DND-41 (cell line): ENCODE results near the gene SRRM2.

ENCODE experiments used
- ATAC-seq: fragments of 200-7000 bp; cut with Tn5 transposase; 3 replicates; pipeline ENCODE4 v1.9.1; 2021; ENCODE audit warnings: low read depth; ENCODE audit not compliant: insufficient read depth
- DNase-seq: peaks from one replicate; pipeline ENCODE4 v3.0.0-alpha.2; 2020
- H2AFZ ChIP-seq: 2 replicates; pipeline ENCODE4 v1.6.0; 2012; ENCODE audit warnings: low read depth, low read length
- H3K27ac ChIP-seq: 2 replicates; pipeline ENCODE4 v1.5.1; 2012; ENCODE audit warnings: low read length, inconsistent platforms
- H3K27me3 ChIP-seq: fragments of 200-600 bp; sonication (generic); 2 replicates; pipeline ENCODE4 v1.6.0; 2012; ENCODE audit warnings: low read length, mild to moderate bottlenecking, inconsistent platforms; ENCODE audit not compliant: insufficient read depth, poor library complexity
- H3K36me3 ChIP-seq: 2 replicates; pipeline ENCODE4 v1.5.1; 2012; ENCODE audit warnings: low read length, inconsistent platforms; ENCODE audit not compliant: insufficient read depth
- H3K4me1 ChIP-seq: 2 replicates; pipeline ENCODE4 v1.5.1; 2012; ENCODE audit warnings: mild to moderate bottlenecking, low read length; ENCODE audit not compliant: insufficient read depth
- H3K4me2 ChIP-seq: 2 replicates; pipeline ENCODE4 v1.6.0; 2012; ENCODE audit warnings: mild to moderate bottlenecking, moderate library complexity, low read length, inconsistent platforms; ENCODE audit not compliant: insufficient read depth
- H3K4me3 ChIP-seq, 2 experiments: fragments of 200-600 bp in 1 of 2; shearing (Covaris generic) in 1 of 2; 2 replicates each; pipeline ENCODE4 v1.5.1; 2012 to 2016; ENCODE audit warnings: inconsistent platforms in 2 of 2, low read length in 2 of 2, mild to moderate bottlenecking in 2 of 2, low read depth in 1 of 2, moderate library complexity in 1 of 2
- H3K79me2 ChIP-seq: 2 replicates; pipeline ENCODE4 v1.6.0; 2012; ENCODE audit warnings: low read length, inconsistent platforms; ENCODE audit not compliant: insufficient read depth
- H3K9ac ChIP-seq: 2 replicates; pipeline ENCODE4 v1.6.0; 2012; ENCODE audit warnings: low read depth, mild to moderate bottlenecking, inconsistent platforms, low read length, moderate library complexity
- H3K9me3 ChIP-seq: 2 replicates; pipeline ENCODE4 v1.5.1; 2012; ENCODE audit warnings: low read length, moderate library complexity, mild to moderate bottlenecking, inconsistent platforms; ENCODE audit not compliant: insufficient read depth, severe bottlenecking
- H4K20me1 ChIP-seq: 2 replicates; pipeline ENCODE4 v1.6.0; 2012; ENCODE audit warnings: low read length; ENCODE audit not compliant: insufficient read depth
- CTCF ChIP-seq: IDR thresholded peaks from 2 replicates; pipeline ENCODE4 v1.5.1; 2012; ENCODE audit warnings: borderline replicate concordance, low read length, moderate library complexity, mild to moderate bottlenecking; ENCODE audit not compliant: poor library complexity, severe bottlenecking; ENCODE audit errors: extremely low read depth
- EZH2 ChIP-seq: IDR thresholded peaks from 3 replicates; pipeline ENCODE4 v1.6.1; 2012; ENCODE audit warnings: borderline replicate concordance, low read depth, mild to moderate bottlenecking, moderate library complexity, low read length, inconsistent platforms; ENCODE audit not compliant: severe bottlenecking

The SRRM2 gene

DNA sequence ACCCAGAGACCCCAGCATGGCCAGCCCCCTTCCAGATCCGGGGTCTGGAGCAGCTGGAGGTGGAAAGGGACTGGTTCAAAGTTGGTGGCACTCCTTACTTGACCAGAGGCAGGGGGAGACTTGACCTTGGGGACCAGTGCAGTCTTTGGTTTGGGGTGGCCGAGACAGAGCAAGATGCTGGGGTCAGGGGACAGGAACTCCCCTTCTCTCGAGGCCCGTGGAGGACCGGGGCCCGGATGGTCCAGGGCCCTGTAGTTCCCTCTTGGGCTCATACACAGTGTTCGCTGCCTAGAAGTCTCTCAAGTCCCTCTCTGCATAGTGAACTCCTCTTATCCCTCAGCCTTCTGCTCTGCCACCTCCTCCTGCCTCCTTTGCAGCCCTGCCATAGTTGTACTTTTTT is 35.5 kb downstream of the SRRM2 start:
- DNase-seq, result no peak
- TF ChIP-seq EZH2 (no peak), CTCF (no peak)
- H3K27ac ChIP-seq, result no peak overlapping the region
- no peaks in the 10 kb centered on the region for H3K4me1 ChIP-seq
- no peak overlapping the region for H3K4me3 ChIP-seq
- no peaks in the 10 kb centered on the region for H4K20me1 ChIP-seq
- H3K27me3 ChIP-seq, result peaks cover 15% of the 10 kb centered on the region
- H3K36me3 ChIP-seq, result no peaks in the 10 kb centered on the region
- H3K4me2 ChIP-seq, result no peak overlapping the region
- H3K9ac ChIP-seq, result no peak overlapping the region
- no peaks in the 10 kb centered on the region for H3K79me2 ChIP-seq
- no peaks in the 10 kb centered on the region for H3K9me3 ChIP-seq
- H2AFZ ChIP-seq, result no peak overlapping the region
- ATAC-seq, result no peak

DNA sequence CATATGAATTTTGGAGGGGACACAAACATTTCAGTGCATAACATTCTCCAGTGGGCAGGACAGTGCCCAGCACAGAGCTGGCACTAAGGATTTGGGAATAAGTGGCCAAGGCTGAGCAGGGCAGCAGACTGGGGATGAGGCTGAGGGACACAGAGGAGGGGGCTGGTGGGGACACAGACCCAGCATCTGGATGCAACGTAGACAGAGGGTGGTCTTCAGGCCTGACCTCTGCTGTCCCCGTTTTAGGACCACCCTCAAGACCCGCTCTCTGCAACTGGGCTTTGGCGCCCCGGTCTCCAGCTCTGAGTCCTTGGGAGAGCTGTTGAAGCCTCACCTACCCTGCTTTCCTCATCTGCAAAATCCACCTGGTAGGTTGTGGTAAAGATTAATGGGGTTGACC is 38.2 kb downstream of the SRRM2 start:
- no peaks in the 10 kb centered on the region for H3K36me3 ChIP-seq
- H3K79me2 ChIP-seq, result no peaks in the 10 kb centered on the region
- no peak overlapping the region for H2AFZ ChIP-seq
- H3K4me1 ChIP-seq, result no peaks in the 10 kb centered on the region
- no peak overlapping the region for H3K4me2 ChIP-seq
- TF ChIP-seq CTCF (no peak), EZH2 (no peak)
- H3K27ac ChIP-seq, result no peak overlapping the region
- H3K27me3 ChIP-seq, result peaks cover 15% of the 10 kb centered on the region
- ATAC-seq (no peak), DNase-seq (no peak)
- H4K20me1 ChIP-seq, result no peaks in the 10 kb centered on the region
- no peak overlapping the region for H3K4me3 ChIP-seq
- no peak overlapping the region for H3K9ac ChIP-seq
- H3K9me3 ChIP-seq, result no peaks in the 10 kb centered on the region

GRCh38 chr16:2791174-2791573 is 38.7 kb downstream of the SRRM2 start:
- no peak for DNase-seq

More at GRCh38 chr16:2791174-2791573, 38.7 kb downstream of the SRRM2 start:
- Histone ChIP-seq H3K27me3 (peaks cover 15% of the 10 kb centered on the region), H2AFZ (no peak overlapping the region), H3K79me2 (no peaks in the 10 kb centered on the region), H3K4me2 (no peak overlapping the region), H3K36me3 (no peaks in the 10 kb centered on the region), H3K4me1 (no peaks in the 10 kb centered on the region), H3K4me3 (no peak overlapping the region), H3K9ac (no peak overlapping the region), H3K9me3 (no peaks in the 10 kb centered on the region), H4K20me1 (no peaks in the 10 kb centered on the region), H3K27ac (no peak overlapping the region)
- TF ChIP-seq CTCF (no peak), EZH2 (no peak)
- no peak for ATAC-seq
